Measurements from ENCODE around the gene TMLHE.
A peak's percentile ranks its signal among the peaks of the same experiment; 100 is the strongest.
"Not testable (repeated sequence)": the region's sequence is repeated elsewhere in the genome, so short reads cannot be mapped to it uniquely, and the experiment has no call there.

TMLHE gene, protein sequence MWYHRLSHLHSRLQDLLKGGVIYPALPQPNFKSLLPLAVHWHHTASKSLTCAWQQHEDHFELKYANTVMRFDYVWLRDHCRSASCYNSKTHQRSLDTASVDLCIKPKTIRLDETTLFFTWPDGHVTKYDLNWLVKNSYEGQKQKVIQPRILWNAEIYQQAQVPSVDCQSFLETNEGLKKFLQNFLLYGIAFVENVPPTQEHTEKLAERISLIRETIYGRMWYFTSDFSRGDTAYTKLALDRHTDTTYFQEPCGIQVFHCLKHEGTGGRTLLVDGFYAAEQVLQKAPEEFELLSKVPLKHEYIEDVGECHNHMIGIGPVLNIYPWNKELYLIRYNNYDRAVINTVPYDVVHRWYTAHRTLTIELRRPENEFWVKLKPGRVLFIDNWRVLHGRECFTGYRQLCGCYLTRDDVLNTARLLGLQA

DNA sequence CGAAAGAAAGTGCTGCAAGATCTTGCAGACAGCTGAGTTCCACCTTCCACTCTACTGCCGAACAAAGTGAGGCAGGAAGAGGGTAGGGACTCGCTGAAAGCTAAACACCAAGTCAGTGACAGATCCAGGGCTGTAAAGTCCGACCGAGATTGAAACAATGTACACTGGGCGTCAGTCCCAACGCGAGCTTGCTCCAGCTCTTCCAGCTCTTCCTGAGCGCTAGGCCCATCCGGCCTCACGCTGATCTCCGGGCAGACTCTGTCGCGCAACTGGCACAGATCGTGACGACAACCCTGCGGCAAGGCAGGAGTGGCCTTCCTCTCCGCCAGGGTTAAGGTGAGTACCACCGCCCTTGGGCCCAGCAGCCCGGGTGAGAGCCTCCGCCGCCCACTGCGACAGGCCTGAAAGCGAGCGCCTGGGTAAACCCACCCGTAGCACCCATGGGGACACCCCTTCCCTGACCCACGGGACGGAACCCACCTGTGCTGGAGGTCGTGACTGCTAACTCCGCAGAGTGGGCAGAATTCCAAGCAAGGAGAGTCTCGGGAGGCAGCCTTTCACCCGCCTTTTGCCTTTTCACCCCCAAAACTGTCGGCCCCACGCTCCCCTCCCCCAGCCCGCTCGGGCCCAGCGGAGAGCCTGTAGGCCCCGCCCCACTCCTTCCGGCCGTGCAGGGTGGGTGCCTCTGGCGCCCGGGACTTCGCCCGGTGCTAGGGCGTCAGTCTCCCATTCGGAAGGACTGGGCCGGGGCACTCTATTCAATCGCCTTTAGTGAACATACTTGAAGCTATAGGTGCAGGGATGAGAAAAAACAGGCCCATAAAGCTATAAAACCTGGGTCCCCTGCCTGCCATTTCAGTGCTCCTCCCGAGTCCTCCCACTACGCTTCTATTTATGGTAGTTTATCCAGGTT lies at the start of gene TMLHE, which contains the start of gene SPRY3:
Gene TMLHE, minus strand, starts transcription at position 641 of the 913 bp plus-strand sequence. CDS start 67,676 bp downstream, outside the sequence.
Gene SPRY3, plus strand, starts transcription at position 275 of the 913 bp plus-strand sequence.
- TF ChIP-seq, protein P1, sequence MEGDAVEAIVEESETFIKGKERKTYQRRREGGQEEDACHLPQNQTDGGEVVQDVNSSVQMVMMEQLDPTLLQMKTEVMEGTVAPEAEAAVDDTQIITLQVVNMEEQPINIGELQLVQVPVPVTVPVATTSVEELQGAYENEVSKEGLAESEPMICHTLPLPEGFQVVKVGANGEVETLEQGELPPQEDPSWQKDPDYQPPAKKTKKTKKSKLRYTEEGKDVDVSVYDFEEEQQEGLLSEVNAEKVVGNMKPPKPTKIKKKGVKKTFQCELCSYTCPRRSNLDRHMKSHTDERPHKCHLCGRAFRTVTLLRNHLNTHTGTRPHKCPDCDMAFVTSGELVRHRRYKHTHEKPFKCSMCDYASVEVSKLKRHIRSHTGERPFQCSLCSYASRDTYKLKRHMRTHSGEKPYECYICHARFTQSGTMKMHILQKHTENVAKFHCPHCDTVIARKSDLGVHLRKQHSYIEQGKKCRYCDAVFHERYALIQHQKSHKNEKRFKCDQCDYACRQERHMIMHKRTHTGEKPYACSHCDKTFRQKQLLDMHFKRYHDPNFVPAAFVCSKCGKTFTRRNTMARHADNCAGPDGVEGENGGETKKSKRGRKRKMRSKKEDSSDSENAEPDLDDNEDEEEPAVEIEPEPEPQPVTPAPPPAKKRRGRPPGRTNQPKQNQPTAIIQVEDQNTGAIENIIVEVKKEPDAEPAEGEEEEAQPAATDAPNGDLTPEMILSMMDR (IDR thresholded peaks at IDR 0.05; ENCODE audit: low read depth, low read length, missing control alignments): no peak

DNA sequence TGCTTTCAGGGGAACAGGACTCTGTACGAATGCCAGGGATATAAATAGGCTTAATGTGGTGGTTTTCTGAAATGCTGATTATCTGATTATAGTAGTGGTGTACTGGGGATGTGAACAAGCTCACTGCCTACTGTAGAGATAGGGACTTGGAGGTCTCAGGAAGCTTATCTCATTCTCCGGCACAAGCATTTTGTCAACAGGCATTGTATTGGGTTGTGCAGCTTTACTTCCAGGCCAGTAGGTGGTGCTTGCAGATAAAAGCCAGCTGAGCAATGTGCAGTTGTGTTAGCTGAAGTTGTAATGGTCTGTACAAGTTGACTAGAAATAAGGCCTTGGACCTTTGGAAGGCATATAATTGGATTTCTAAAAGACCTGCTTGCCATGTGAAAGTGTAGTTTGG lies 49.5 kb upstream of the TMLHE start:
- Histone ChIP-seq H3K36me3 (replicated peaks) (no peaks in the 10 kb centered on the region), H3K4me3 (ENCODE audit: low read depth, low read length) (no peak overlapping the region), H3K27ac (no peak overlapping the region), H3K27me3 (replicated peaks) (no peaks in the 10 kb centered on the region)
- in situ Hi-C loops (cut with HindIII; ENCODE audit: low pct_ligation_motif_present, low sequenced_read_pairs): no loop called here
- DNase-seq: no peak
- TF ChIP-seq, protein P1 (IDR thresholded peaks at IDR 0.05; ENCODE audit: low read depth, low read length, missing control alignments): peak; percentile 45

More for the DNA sequence above, at the start of gene TMLHE, which contains the start of gene SPRY3:
- Histone ChIP-seq H3K27ac (peak within 1 kb of the TSS; percentile 52), H3K4me3 (ENCODE audit: low read depth, low read length) (peak within 1 kb of the TSS; percentile 80), H3K36me3 (replicated peaks) (no peaks in the 10 kb centered on the region), H3K27me3 (replicated peaks) (no peaks in the 10 kb centered on the region)
- in situ Hi-C loops (cut with HindIII; ENCODE audit: low pct_ligation_motif_present, low sequenced_read_pairs): no loop called here
- DNase-seq: peak; percentile 22

DNA sequence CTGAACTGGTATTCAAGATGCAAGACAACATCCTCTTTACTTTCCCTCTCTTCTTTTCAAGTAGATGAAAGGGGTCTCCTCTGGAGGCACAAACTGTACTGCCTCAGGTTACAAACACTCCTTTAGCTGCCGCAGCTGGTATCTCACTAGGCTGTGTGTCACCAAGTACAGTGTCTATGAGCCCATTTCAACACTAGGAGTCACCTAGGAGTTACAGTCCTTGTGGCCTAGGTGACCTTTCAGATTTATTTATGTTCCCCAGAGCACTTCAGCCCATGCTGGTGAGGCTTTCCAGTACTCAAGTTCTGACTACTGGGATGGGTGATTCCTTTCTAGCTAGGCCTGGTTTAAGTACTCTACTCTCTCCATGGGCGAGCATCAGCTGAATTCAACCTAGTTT lies 32.4 kb upstream of the TMLHE start:
- Histone ChIP-seq H3K27me3 (replicated peaks) (no peaks in the 10 kb centered on the region), H3K4me3 (ENCODE audit: low read depth, low read length) (no peak overlapping the region), H3K27ac (no peak overlapping the region), H3K36me3 (replicated peaks) (no peaks in the 10 kb centered on the region)
- TF ChIP-seq, protein P1 (IDR thresholded peaks at IDR 0.05; ENCODE audit: low read depth, low read length, missing control alignments): no peak
- in situ Hi-C loops (cut with HindIII; ENCODE audit: low pct_ligation_motif_present, low sequenced_read_pairs): no loop called here
- no peak for DNase-seq

DNA sequence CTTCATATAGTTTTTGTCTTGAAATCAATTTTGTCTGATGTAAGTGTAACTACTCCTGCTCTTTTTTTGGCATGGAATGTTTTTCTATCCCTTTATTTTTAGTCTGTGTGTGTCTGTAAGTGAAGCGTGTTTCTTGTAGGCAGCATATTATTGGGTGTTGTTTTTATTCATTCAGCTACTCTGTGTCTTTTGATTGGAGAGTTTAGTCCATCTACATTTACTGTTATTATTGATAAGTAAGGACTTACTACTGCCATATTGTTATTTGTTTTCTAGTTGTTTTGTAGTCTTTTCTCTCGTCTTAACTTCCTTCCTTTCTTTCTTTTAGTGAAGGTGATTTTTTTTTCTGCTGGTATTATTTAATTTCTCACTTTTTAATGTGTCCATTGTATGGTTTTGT lies 30.5 kb upstream of the TMLHE start:
- in situ Hi-C loops (cut with HindIII; ENCODE audit: low pct_ligation_motif_present, low sequenced_read_pairs): no loop called here
- no peaks in the 10 kb centered on the region for H3K27me3 ChIP-seq (replicated peaks)
- TF ChIP-seq, protein P1 (IDR thresholded peaks at IDR 0.05; ENCODE audit: low read depth, low read length, missing control alignments): no peak
- H3K27ac ChIP-seq: no peak overlapping the region
- no peak overlapping the region for H3K4me3 ChIP-seq (ENCODE audit: low read depth, low read length)
- H3K36me3 ChIP-seq (replicated peaks): no peaks in the 10 kb centered on the region
- no peak for DNase-seq

DNA sequence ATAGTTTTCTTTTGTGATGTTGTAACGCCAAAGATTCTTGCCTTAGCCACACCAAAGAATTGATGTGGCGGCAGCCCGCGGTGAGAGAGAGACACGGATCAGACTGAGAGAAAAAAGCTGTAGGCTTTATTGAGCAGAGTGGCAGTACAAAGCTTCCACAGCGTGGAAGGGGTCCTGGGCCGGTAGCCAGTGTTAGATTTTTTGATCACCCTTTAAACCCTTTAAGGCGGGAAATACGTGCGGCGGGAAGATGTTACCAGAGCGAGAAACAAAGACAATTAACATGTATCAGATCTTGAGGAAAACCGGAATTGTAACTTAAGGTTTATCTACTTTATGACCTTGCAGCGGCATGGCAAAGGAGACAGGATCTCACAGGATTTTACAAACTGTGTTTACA lies 28.6 kb upstream of the TMLHE start:
- in situ Hi-C loops (cut with HindIII; ENCODE audit: low pct_ligation_motif_present, low sequenced_read_pairs); H3K27ac ChIP-seq; H3K27me3 ChIP-seq (replicated peaks); H3K36me3 ChIP-seq (replicated peaks); DNase-seq: not testable (repeated sequence)
- peak overlapping the region; percentile 28 for H3K4me3 ChIP-seq (ENCODE audit: low read depth, low read length)

DNA sequence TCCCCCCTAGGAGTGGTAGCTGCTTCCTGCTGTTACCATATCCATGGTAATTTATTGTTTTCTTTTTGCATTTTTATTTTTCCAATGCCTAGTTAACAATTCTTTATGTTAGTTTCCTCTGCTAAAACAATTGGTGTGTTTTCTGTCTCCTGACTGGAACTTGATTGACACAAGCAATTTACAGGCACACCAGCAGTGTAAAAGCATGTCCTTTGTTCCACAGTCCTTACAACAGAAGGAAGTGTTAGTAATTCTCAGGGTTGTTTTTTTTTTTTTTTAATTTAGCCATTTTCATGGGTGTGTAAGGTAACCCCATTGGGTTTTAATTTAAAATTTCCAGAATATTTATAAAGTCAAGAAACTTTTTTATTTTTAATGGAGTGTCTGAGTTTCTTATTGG lies 25.0 kb upstream of the TMLHE start:
- H3K4me3 ChIP-seq (ENCODE audit: low read depth, low read length): no peak overlapping the region
- no peak overlapping the region for H3K27ac ChIP-seq
- in situ Hi-C loops (cut with HindIII; ENCODE audit: low pct_ligation_motif_present, low sequenced_read_pairs): no loop called here
- H3K36me3 ChIP-seq (replicated peaks): no peaks in the 10 kb centered on the region
- DNase-seq: no peak
- TF ChIP-seq, protein P1 (IDR thresholded peaks at IDR 0.05; ENCODE audit: low read depth, low read length, missing control alignments): no peak
- no peaks in the 10 kb centered on the region for H3K27me3 ChIP-seq (replicated peaks)

DNA sequence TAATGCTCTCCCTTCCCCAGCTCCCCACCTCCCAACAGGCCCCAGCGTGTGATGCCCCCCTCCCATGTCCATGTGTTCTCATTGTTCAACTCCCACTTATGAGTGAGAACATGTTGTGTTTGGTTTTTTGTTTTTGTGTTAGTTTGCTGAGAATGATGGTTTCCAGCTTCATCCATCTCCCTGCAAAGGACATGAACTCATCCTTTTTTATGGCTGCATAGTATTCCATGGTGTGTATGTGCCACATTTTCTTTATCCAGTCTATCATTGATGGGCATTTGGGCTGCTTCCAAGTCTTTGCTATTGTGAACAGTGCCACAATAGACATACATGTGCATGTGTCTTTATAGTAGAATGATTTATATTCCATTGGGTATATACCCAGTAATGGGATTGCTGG lies 22.3 kb upstream of the TMLHE start:
- H3K4me3 ChIP-seq (ENCODE audit: low read depth, low read length); H3K27ac ChIP-seq; H3K27me3 ChIP-seq (replicated peaks); in situ Hi-C loops (cut with HindIII; ENCODE audit: low pct_ligation_motif_present, low sequenced_read_pairs); H3K36me3 ChIP-seq (replicated peaks); DNase-seq: not testable (repeated sequence)

Data from brain microvascular endothelial cell (primary cell).